Gastroesophageal sphincter (tissue), 3 donors: ENCODE measurements around the gene SHC2.

ENCODE experiments used
- CTCF ChIP-seq, 4 experiments: fragments of 200-600 bp in 2 of 4; fragments of 450-650 bp in 2 of 4; sonication (generic) in 1 of 4; IDR thresholded peaks; one replicate each; pipeline ENCODE4 v1.5.1; 2017 to 2019; ENCODE audit warnings: antibody characterized with exemption in 4 of 4, mild to moderate bottlenecking in 2 of 4, moderate library complexity in 2 of 4
- POLR2AphosphoS5 ChIP-seq: sonication (generic); formaldehyde crosslinking; IDR thresholded peaks from one replicate; pipeline ENCODE4 v1.6.1; 2017; ENCODE audit warnings: antibody characterized with exemption

- TF ChIP-seq CTCF (IDR thresholded peaks at IDR 0.05) (no peak), POLR2AphosphoS5 (no peak)
Measured at GRCh38 chr19:491146-491741, 30.4 kb upstream of the SHC2 start.
